Head of caudate nucleus (tissue), 42 donors: Measurements from ENCODE around the gene MYO1F.
A peak's percentile ranks its signal among the peaks of the same experiment; 100 is the strongest.

Experiments used
- DNase-seq, 42 donors: peaks; one replicate each; pipeline versions ENCODE4 v3.0.0 to v3.0.0-alpha.2; 2020 to 2021; ENCODE audit warnings: mixed read lengths in 7 of 42
- intact Hi-C: fragments of 100-400 bp; cut with DNase I; formaldehyde crosslinking; loops from one replicate; pipeline ENCODE4 v1.15.0; 2022

The MYO1F gene

GRCh38 chr19:8505680-8506401 lies 71.4 kb downstream of the MYO1F start:
- intact Hi-C loops = loop anchor here (10.0 kb wide), 1 partner anchor 91 kb away; the partner anchor contains the start of gene MARCHF2
- peak; percentile 60 to 95 (median 88) for DNase-seq

- intact Hi-C loops = loop anchor here (5.0 to 10.0 kb wide), 2 partner anchors 58 to 90 kb away; partner anchors contain the start of gene MARCHF2
- DNase-seq = no peak
Observed at GRCh38 chr19:8504919-8505318, 72.3 kb downstream of the MYO1F start.

GRCh38 chr19:8504171-8504570 lies 73.1 kb downstream of the MYO1F start:
- no peak for DNase-seq
- intact Hi-C loops = loop anchor here (5.0 to 10.0 kb wide), 2 partner anchors 57 to 89 kb away; partner anchors contain the start of gene MARCHF2

GRCh38 chr19:8503510-8503909 lies 73.7 kb downstream of the MYO1F start:
- intact Hi-C loops = loop anchor here (5.0 to 10.0 kb wide), 2 partner anchors 56 to 89 kb away; partner anchors contain the start of gene MARCHF2
- no peak for DNase-seq

- intact Hi-C loops = loop anchor here (5.0 to 10.0 kb wide), 2 partner anchors 55 to 87 kb away; partner anchors contain the start of gene MARCHF2
Observed at GRCh38 chr19:8501981-8502380, 75.3 kb downstream of the MYO1F start.

GRCh38 chr19:8501516-8501915 lies 75.7 kb downstream of the MYO1F start:
- intact Hi-C loops = loop anchor here (5.0 to 10.0 kb wide), 2 partner anchors 54 to 87 kb away; partner anchors contain the start of gene MARCHF2
- DNase-seq = no peak

More at GRCh38 chr19:8501981-8502380, 75.3 kb downstream of the MYO1F start:
- DNase-seq = no peak

- peak in 4 of 42 donors; percentile 13 to 44 (median 16) for DNase-seq
- intact Hi-C loops = loop anchor here (5.0 to 10.0 kb wide), 2 partner anchors 53 to 85 kb away; partner anchors contain the start of gene MARCHF2
Observed at GRCh38 chr19:8500158-8500557, 77.1 kb downstream of the MYO1F start.

GRCh38 chr19:8499048-8499833 lies 78.0 kb downstream of the MYO1F start:
- no peak for DNase-seq

GRCh38 chr19:8498295-8498694 lies 78.9 kb downstream of the MYO1F start:
- no peak for DNase-seq
- intact Hi-C loops = no loop called here

More at GRCh38 chr19:8499048-8499833, 78.0 kb downstream of the MYO1F start:
- intact Hi-C loops = no loop called here

- peak in 1 of 42 donors; percentile 16 for DNase-seq
- intact Hi-C loops = no loop called here
Observed at GRCh38 chr19:8494158-8494557, 83.1 kb downstream of the MYO1F start.

GRCh38 chr19:8491574-8491973 lies 85.7 kb downstream of the MYO1F start:
- intact Hi-C loops = no loop called here
- no peak for DNase-seq

- intact Hi-C loops = no loop called here
- DNase-seq = no peak
Observed at GRCh38 chr19:8490873-8491272, 86.4 kb downstream of the MYO1F start.

GRCh38 chr19:8490395-8490760 lies 86.9 kb downstream of the MYO1F start:
- no peak for DNase-seq
- intact Hi-C loops = no loop called here

- intact Hi-C loops = no loop called here
- DNase-seq = no peak
Observed at GRCh38 chr19:8489561-8490394, 87.5 kb downstream of the MYO1F start.

- intact Hi-C loops = no loop called here
- DNase-seq = no peak
Observed at GRCh38 chr19:8488365-8488764, 88.9 kb downstream of the MYO1F start.

- DNase-seq = peak in 32 of 42 donors; percentile 13 to 79 (median 48)
- intact Hi-C loops = no loop called here
Observed at GRCh38 chr19:8487137-8487851, 89.9 kb downstream of the MYO1F start.

GRCh38 chr19:8486661-8487136 lies 90.5 kb downstream of the MYO1F start:
- intact Hi-C loops = no loop called here
- no peak for DNase-seq
